WTC11 (cell line): ENCODE data around the gene TMEM169.

Source experiments
- CTCF ChIP-seq: fragments of 200-600 bp; IDR thresholded peaks from 2 replicates; pipeline ENCODE4 v1.8.0; 2022; ENCODE audit warnings: antibody characterized with exemption
- ELF4 ChIP-seq: sonication (generic); formaldehyde crosslinking; IDR thresholded peaks from 2 replicates; pipeline ENCODE4 v1.8.1; 2022; ENCODE audit warnings: low read depth, mild to moderate bottlenecking, moderate library complexity, missing genetic modification reagents
- ESRRA ChIP-seq: sonication (generic); formaldehyde crosslinking; IDR thresholded peaks from 2 replicates; pipeline ENCODE4 v1.8.1; 2022; ENCODE audit warnings: mild to moderate bottlenecking, missing genetic modification reagents, borderline replicate concordance
- FOXP1 ChIP-seq: sonication (generic); formaldehyde crosslinking; IDR thresholded peaks from 2 replicates; pipeline ENCODE4 v1.8.0; 2022; ENCODE audit warnings: missing genetic modification reagents, mild to moderate bottlenecking, moderate library complexity, borderline replicate concordance
- NR1H2 ChIP-seq: sonication (generic); formaldehyde crosslinking; IDR thresholded peaks from 2 replicates; pipeline ENCODE4 v1.9.0; 2021; ENCODE audit warnings: mild to moderate bottlenecking, moderate library complexity, missing genetic modification reagents
- NR2C2 ChIP-seq: sonication (generic); formaldehyde crosslinking; IDR thresholded peaks from 2 replicates; pipeline ENCODE4 v1.8.0; 2022; ENCODE audit warnings: mild to moderate bottlenecking, missing genetic modification reagents
- SMAD3 ChIP-seq: sonication (generic); formaldehyde crosslinking; IDR thresholded peaks from 2 replicates; pipeline ENCODE4 v1.8.0; 2022; ENCODE audit warnings: missing genetic modification reagents, mild to moderate bottlenecking, borderline replicate concordance
- USF1 ChIP-seq: sonication (generic); formaldehyde crosslinking; IDR thresholded peaks from 2 replicates; pipeline ENCODE4 v1.8.0; 2022; ENCODE audit warnings: mild to moderate bottlenecking, missing genetic modification reagents
- USF2 ChIP-seq: sonication (generic); formaldehyde crosslinking; IDR thresholded peaks from 2 replicates; pipeline ENCODE4 v1.8.1; 2023; ENCODE audit warnings: mild to moderate bottlenecking, missing genetic modification reagents, moderate library complexity
- ZNF121 ChIP-seq: sonication (generic); formaldehyde crosslinking; IDR thresholded peaks from 2 replicates; pipeline ENCODE4 v1.8.0; 2023; ENCODE audit warnings: missing genetic modification reagents
- ZNF416 ChIP-seq: fragments of 250-450 bp; sonication (Bioruptor Pico); IDR thresholded peaks from 2 replicates; pipeline ENCODE4 v1.9.0; 2021; ENCODE audit warnings: mild to moderate bottlenecking, inconsistent platforms

- TF ChIP-seq CTCF (no peak), FOXP1 (CRISPR knock-in tag) (no peak), SMAD3 (CRISPR knock-in tag) (no peak), ESRRA (CRISPR knock-in tag) (no peak), ZNF416 (no peak), NR1H2 (no peak), ELF4 (CRISPR knock-in tag) (no peak), ZNF121 (CRISPR knock-in tag) (no peak), USF1 (CRISPR knock-in tag) (no peak), USF2 (CRISPR knock-in tag) (no peak), NR2C2 (CRISPR knock-in tag) (no peak)
Measured at GRCh38 chr2:216144372-216144771, 62.7 kb downstream of the TMEM169 start.
